ENCODE measurements around the gene HAO1.

HAO1 gene

GRCh38 chr20:7950387-7950786 is 10.1 kb upstream of the HAO1 start:
- Mint-ChIP-seq H3K27ac (no peak overlapping the region), H3K27me3 (peaks cover 1% of the 10 kb centered on the region), H3K4me1 (ENCODE audit: low read depth) (no peaks in the 10 kb centered on the region), H3K4me3 (no peak overlapping the region), H3K36me3 (ENCODE audit: low read depth) (no peaks in the 10 kb centered on the region), H3K9me3 (no peaks in the 10 kb centered on the region)
- intact Hi-C loops (cut with micrococcal nuclease), result no loop called here

GRCh38 chr20:7943891-7944290 is 3.6 kb upstream of the HAO1 start:
- Mint-ChIP-seq H3K36me3 (ENCODE audit: low read depth) (no peaks in the 10 kb centered on the region), H3K4me1 (ENCODE audit: low read depth) (no peaks in the 10 kb centered on the region), H3K27ac (no peak overlapping the region), H3K9me3 (no peaks in the 10 kb centered on the region), H3K27me3 (peaks cover 1% of the 10 kb centered on the region), H3K4me3 (no peak overlapping the region)
- intact Hi-C loops (cut with micrococcal nuclease), result no loop called here

GRCh38 chr20:7939663-7940062 is 595 bp downstream of the HAO1 start:
- intact Hi-C loops (cut with micrococcal nuclease), result loop anchor here (2.0 kb wide), 1 partner anchor 49 kb away; no protein-coding TSS in a partner anchor
- Mint-ChIP-seq H3K27ac (no peak overlapping the region), H3K9me3 (no peaks in the 10 kb centered on the region), H3K4me3 (no peak overlapping the region), H3K4me1 (ENCODE audit: low read depth) (peaks cover 11% of the 10 kb centered on the region), H3K27me3 (no peaks in the 10 kb centered on the region), H3K36me3 (ENCODE audit: low read depth) (no peaks in the 10 kb centered on the region)

- H3K9me3 Mint-ChIP-seq, result no peaks in the 10 kb centered on the region
- no peak overlapping the region for H3K27ac Mint-ChIP-seq
- peaks cover 12% of the 10 kb centered on the region for H3K4me1 Mint-ChIP-seq (ENCODE audit: low read depth)
- H3K4me3 Mint-ChIP-seq, result no peak overlapping the region
- peaks cover 2% of the 10 kb centered on the region for H3K27me3 Mint-ChIP-seq
- intact Hi-C loops (cut with micrococcal nuclease), result loop anchor here (2.0 kb wide), 1 partner anchor 51 kb away; no protein-coding TSS in a partner anchor
- H3K36me3 Mint-ChIP-seq (ENCODE audit: low read depth), result no peaks in the 10 kb centered on the region
These were observed 2.2 kb downstream of the HAO1 start for GRCh38 chr20:7938058-7938457.

GRCh38 chr20:7937328-7937727 is 2.9 kb downstream of the HAO1 start:
- intact Hi-C loops (cut with micrococcal nuclease), result no loop called here
- H3K9me3 Mint-ChIP-seq, result no peaks in the 10 kb centered on the region
- H3K4me3 Mint-ChIP-seq, result no peak overlapping the region
- no peak overlapping the region for H3K27ac Mint-ChIP-seq
- no peaks in the 10 kb centered on the region for H3K36me3 Mint-ChIP-seq (ENCODE audit: low read depth)
- peaks cover 12% of the 10 kb centered on the region for H3K4me1 Mint-ChIP-seq (ENCODE audit: low read depth)
- H3K27me3 Mint-ChIP-seq, result peaks cover 2% of the 10 kb centered on the region

GRCh38 chr20:7935027-7935551 is 5.2 kb downstream of the HAO1 start:
- no peak overlapping the region for H3K4me3 Mint-ChIP-seq

GRCh38 chr20:7933346-7933745 is 6.9 kb downstream of the HAO1 start:
- intact Hi-C loops (cut with micrococcal nuclease), result loop anchor here (5.0 kb wide), 1 partner anchor 36 kb away; no protein-coding TSS in a partner anchor
- H3K27me3 Mint-ChIP-seq, result peaks cover 4% of the 10 kb centered on the region
- H3K9me3 Mint-ChIP-seq, result no peaks in the 10 kb centered on the region
- H3K27ac Mint-ChIP-seq, result no peak overlapping the region
- H3K4me3 Mint-ChIP-seq, result no peak overlapping the region
- H3K36me3 Mint-ChIP-seq (ENCODE audit: low read depth), result no peaks in the 10 kb centered on the region
- H3K4me1 Mint-ChIP-seq (ENCODE audit: low read depth), result peaks cover 20% of the 10 kb centered on the region

More at GRCh38 chr20:7935027-7935551, 5.2 kb downstream of the HAO1 start:
- peaks cover 2% of the 10 kb centered on the region for H3K27me3 Mint-ChIP-seq
- peaks cover 18% of the 10 kb centered on the region for H3K4me1 Mint-ChIP-seq (ENCODE audit: low read depth)
- no peaks in the 10 kb centered on the region for H3K9me3 Mint-ChIP-seq
- H3K36me3 Mint-ChIP-seq (ENCODE audit: low read depth), result no peaks in the 10 kb centered on the region
- intact Hi-C loops (cut with micrococcal nuclease), result no loop called here
- H3K27ac Mint-ChIP-seq, result no peak overlapping the region

GRCh38 chr20:7930343-7930742 is 9.9 kb downstream of the HAO1 start:
- H3K4me3 Mint-ChIP-seq, result no peak overlapping the region
- H3K27ac Mint-ChIP-seq, result no peak overlapping the region
- H3K4me1 Mint-ChIP-seq (ENCODE audit: low read depth), result peaks cover 14% of the 10 kb centered on the region
- no peaks in the 10 kb centered on the region for H3K36me3 Mint-ChIP-seq (ENCODE audit: low read depth)
- peaks cover 4% of the 10 kb centered on the region for H3K27me3 Mint-ChIP-seq
- intact Hi-C loops (cut with micrococcal nuclease), result loop anchor here (5.0 kb wide), 1 partner anchor 33 kb away; no protein-coding TSS in a partner anchor
- H3K9me3 Mint-ChIP-seq, result no peaks in the 10 kb centered on the region

- Mint-ChIP-seq H3K4me3 (no peak overlapping the region), H3K27me3 (peaks cover 2% of the 10 kb centered on the region), H3K27ac (no peak overlapping the region), H3K36me3 (ENCODE audit: low read depth) (no peaks in the 10 kb centered on the region), H3K9me3 (no peaks in the 10 kb centered on the region), H3K4me1 (ENCODE audit: low read depth) (peaks cover 16% of the 10 kb centered on the region)
- intact Hi-C loops (cut with micrococcal nuclease), result no loop called here
These were observed 13.5 kb downstream of the HAO1 start for GRCh38 chr20:7926767-7927166.

GRCh38 chr20:7926323-7926722 is 13.9 kb downstream of the HAO1 start:
- peaks cover 16% of the 10 kb centered on the region for H3K4me1 Mint-ChIP-seq (ENCODE audit: low read depth)
- H3K27me3 Mint-ChIP-seq, result peaks cover 2% of the 10 kb centered on the region
- H3K4me3 Mint-ChIP-seq, result no peak overlapping the region
- no peaks in the 10 kb centered on the region for H3K36me3 Mint-ChIP-seq (ENCODE audit: low read depth)
- intact Hi-C loops (cut with micrococcal nuclease), result no loop called here
- H3K27ac Mint-ChIP-seq, result no peak overlapping the region
- H3K9me3 Mint-ChIP-seq, result no peaks in the 10 kb centered on the region

GRCh38 chr20:7924692-7925091 is 15.6 kb downstream of the HAO1 start:
- no peak overlapping the region for H3K4me3 Mint-ChIP-seq
- peaks cover 3% of the 10 kb centered on the region for H3K27me3 Mint-ChIP-seq
- no peaks in the 10 kb centered on the region for H3K36me3 Mint-ChIP-seq (ENCODE audit: low read depth)
- peaks cover 7% of the 10 kb centered on the region for H3K4me1 Mint-ChIP-seq (ENCODE audit: low read depth)
- H3K27ac Mint-ChIP-seq, result no peak overlapping the region
- no peaks in the 10 kb centered on the region for H3K9me3 Mint-ChIP-seq
- intact Hi-C loops (cut with micrococcal nuclease), result no loop called here

GRCh38 chr20:7916648-7917047 is 23.6 kb downstream of the HAO1 start:
- Mint-ChIP-seq H3K27me3 (peaks cover 5% of the 10 kb centered on the region), H3K36me3 (ENCODE audit: low read depth) (no peaks in the 10 kb centered on the region), H3K9me3 (no peaks in the 10 kb centered on the region), H3K4me1 (ENCODE audit: low read depth) (peaks cover 11% of the 10 kb centered on the region), H3K27ac (no peak overlapping the region), H3K4me3 (no peak overlapping the region)
- intact Hi-C loops (cut with micrococcal nuclease), result no loop called here

GRCh38 chr20:7912551-7912950 is 27.7 kb downstream of the HAO1 start:
- Mint-ChIP-seq H3K27me3 (no peaks in the 10 kb centered on the region), H3K9me3 (no peaks in the 10 kb centered on the region), H3K36me3 (ENCODE audit: low read depth) (no peaks in the 10 kb centered on the region), H3K27ac (no peak overlapping the region), H3K4me1 (ENCODE audit: low read depth) (peaks cover 6% of the 10 kb centered on the region), H3K4me3 (no peak overlapping the region)
- intact Hi-C loops (cut with micrococcal nuclease), result no loop called here

- no peaks in the 10 kb centered on the region for H3K27me3 Mint-ChIP-seq
- no peaks in the 10 kb centered on the region for H3K9me3 Mint-ChIP-seq
- intact Hi-C loops (cut with micrococcal nuclease), result no loop called here
- no peak overlapping the region for H3K27ac Mint-ChIP-seq
- no peak overlapping the region for H3K4me3 Mint-ChIP-seq
- no peaks in the 10 kb centered on the region for H3K36me3 Mint-ChIP-seq (ENCODE audit: low read depth)
- peaks cover 6% of the 10 kb centered on the region for H3K4me1 Mint-ChIP-seq (ENCODE audit: low read depth)
These were observed 28.5 kb downstream of the HAO1 start for GRCh38 chr20:7911586-7912330.

- Mint-ChIP-seq H3K27ac (no peak overlapping the region), H3K9me3 (no peaks in the 10 kb centered on the region), H3K4me1 (ENCODE audit: low read depth) (no peaks in the 10 kb centered on the region), H3K4me3 (no peak overlapping the region), H3K36me3 (ENCODE audit: low read depth) (no peaks in the 10 kb centered on the region), H3K27me3 (no peaks in the 10 kb centered on the region)
- intact Hi-C loops (cut with micrococcal nuclease), result no loop called here
These were observed 31.4 kb downstream of the HAO1 start for GRCh38 chr20:7908905-7909304.
